ENCODE measurements around the gene MYBPC2. TPM values are rescaled to one million over a fixed set of nuclear protein-coding genes. Genes with fewer than 3 reads are reported as not detected.
"Not testable (repeated sequence)": the region's sequence is repeated elsewhere in the genome, so short reads cannot be mapped to it uniquely, and the experiment has no call there.

The MYBPC2 gene
- total RNA-seq, 1 donor from 2014 or later = not detected

GRCh38 chr19:50387176-50387867, 45.4 kb upstream of the MYBPC2 start:
- H3K79me2 ChIP-seq (ENCODE audit: insufficient read depth, low read length) = peaks cover 33% of the 10 kb centered on the region
- peaks cover 2% of the 10 kb centered on the region for H3K9me3 Mint-ChIP-seq (ENCODE audit: unreplicated experiment)
- no peak overlapping the region for H2AFZ ChIP-seq (ENCODE audit: low read depth, low read length)

DNA sequence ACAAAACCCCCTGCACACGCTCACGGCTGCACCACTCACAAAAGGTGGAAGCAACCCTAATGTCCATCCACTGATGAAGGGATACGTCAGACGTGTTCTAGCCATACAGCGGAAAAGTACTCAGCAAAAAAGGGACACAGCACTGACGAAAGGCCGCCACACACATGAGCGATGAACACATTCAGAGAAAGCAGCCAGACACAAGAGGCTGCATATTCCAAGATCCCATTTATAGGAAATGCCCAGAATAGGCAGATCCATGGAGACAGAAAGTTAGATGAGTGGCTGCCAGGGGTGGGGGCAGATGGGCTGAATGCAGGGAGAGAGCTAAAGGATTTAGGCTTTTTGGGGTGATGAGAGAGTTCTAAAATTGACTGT, 44.8 kb upstream of the MYBPC2 start:
- FAIRE-seq = no peak
- TF ChIP-seq EZH2 (IDR thresholded peaks at IDR 0.05; ENCODE audit: insufficient read depth, low read length) = no peak
- TF ChIP-seq, protein P1, sequence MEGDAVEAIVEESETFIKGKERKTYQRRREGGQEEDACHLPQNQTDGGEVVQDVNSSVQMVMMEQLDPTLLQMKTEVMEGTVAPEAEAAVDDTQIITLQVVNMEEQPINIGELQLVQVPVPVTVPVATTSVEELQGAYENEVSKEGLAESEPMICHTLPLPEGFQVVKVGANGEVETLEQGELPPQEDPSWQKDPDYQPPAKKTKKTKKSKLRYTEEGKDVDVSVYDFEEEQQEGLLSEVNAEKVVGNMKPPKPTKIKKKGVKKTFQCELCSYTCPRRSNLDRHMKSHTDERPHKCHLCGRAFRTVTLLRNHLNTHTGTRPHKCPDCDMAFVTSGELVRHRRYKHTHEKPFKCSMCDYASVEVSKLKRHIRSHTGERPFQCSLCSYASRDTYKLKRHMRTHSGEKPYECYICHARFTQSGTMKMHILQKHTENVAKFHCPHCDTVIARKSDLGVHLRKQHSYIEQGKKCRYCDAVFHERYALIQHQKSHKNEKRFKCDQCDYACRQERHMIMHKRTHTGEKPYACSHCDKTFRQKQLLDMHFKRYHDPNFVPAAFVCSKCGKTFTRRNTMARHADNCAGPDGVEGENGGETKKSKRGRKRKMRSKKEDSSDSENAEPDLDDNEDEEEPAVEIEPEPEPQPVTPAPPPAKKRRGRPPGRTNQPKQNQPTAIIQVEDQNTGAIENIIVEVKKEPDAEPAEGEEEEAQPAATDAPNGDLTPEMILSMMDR (IDR thresholded peaks at IDR 0.05; ENCODE audit: insufficient read depth, low read depth, low read length) = no peak
- no peak overlapping the region for H2AFZ ChIP-seq (ENCODE audit: low read depth, low read length)
- no peak overlapping the region for H3K4me3 ChIP-seq (ENCODE audit: insufficient read depth, low read depth, low read length)
- H3K4me1 ChIP-seq (ENCODE audit: insufficient read depth, low read length) = peaks cover 11% of the 10 kb centered on the region
- H3K4me2 ChIP-seq (ENCODE audit: low read length) = no peak overlapping the region
- Mint-ChIP-seq H3K4me3 (ENCODE audit: unreplicated experiment) (no peak overlapping the region), H3K27me3 (ENCODE audit: low read depth, unreplicated experiment) (no peaks in the 10 kb centered on the region), H3K9me3 (ENCODE audit: unreplicated experiment) (peaks cover 2% of the 10 kb centered on the region), H3K36me3 (ENCODE audit: low read depth, unreplicated experiment) (peaks cover 9% of the 10 kb centered on the region), H3K4me1 (ENCODE audit: low read depth, unreplicated experiment) (peaks cover 6% of the 10 kb centered on the region), H3K27ac (ENCODE audit: unreplicated experiment) (no peak overlapping the region)
- H3K27ac ChIP-seq (ENCODE audit: low read depth, low read length) = no peak overlapping the region
- no peaks in the 10 kb centered on the region for H3K9me3 ChIP-seq (ENCODE audit: insufficient read depth, low read depth, low read length)
- H3K79me2 ChIP-seq (ENCODE audit: insufficient read depth, low read length) = peaks cover 33% of the 10 kb centered on the region
- no peaks in the 10 kb centered on the region for H3K27me3 ChIP-seq (ENCODE audit: insufficient read depth, low read length)
- peaks cover 5% of the 10 kb centered on the region for H3K36me3 ChIP-seq (ENCODE audit: insufficient read depth, low read length)
- DNase-seq (ENCODE audit: low read depth) = no peak
- no peak overlapping the region for H3K9ac ChIP-seq (ENCODE audit: low read length)
- H4K20me1 ChIP-seq (ENCODE audit: insufficient read depth, low read length) = no peaks in the 10 kb centered on the region

More at GRCh38 chr19:50387176-50387867, 45.4 kb upstream of the MYBPC2 start:
- Mint-ChIP-seq H3K27ac (ENCODE audit: unreplicated experiment) (no peak overlapping the region), H3K4me1 (ENCODE audit: low read depth, unreplicated experiment) (peaks cover 6% of the 10 kb centered on the region), H3K4me3 (ENCODE audit: unreplicated experiment) (no peak overlapping the region), H3K27me3 (ENCODE audit: low read depth, unreplicated experiment) (no peaks in the 10 kb centered on the region), H3K36me3 (ENCODE audit: low read depth, unreplicated experiment) (peaks cover 9% of the 10 kb centered on the region)
- no peak overlapping the region for H3K4me3 ChIP-seq (ENCODE audit: insufficient read depth, low read depth, low read length)
- no peak for FAIRE-seq
- no peak overlapping the region for H3K27ac ChIP-seq (ENCODE audit: low read depth, low read length)
- H3K4me1 ChIP-seq (ENCODE audit: insufficient read depth, low read length) = peaks cover 11% of the 10 kb centered on the region
- TF ChIP-seq, protein P1 (IDR thresholded peaks at IDR 0.05; ENCODE audit: insufficient read depth, low read depth, low read length) = no peak
- TF ChIP-seq EZH2 (IDR thresholded peaks at IDR 0.05; ENCODE audit: insufficient read depth, low read length) = no peak
- no peak overlapping the region for H3K4me2 ChIP-seq (ENCODE audit: low read length)
- peaks cover 3% of the 10 kb centered on the region for H3K36me3 ChIP-seq (ENCODE audit: insufficient read depth, low read length)
- no peak overlapping the region for H3K9ac ChIP-seq (ENCODE audit: low read length)
- no peaks in the 10 kb centered on the region for H3K27me3 ChIP-seq (ENCODE audit: insufficient read depth, low read length)
- H4K20me1 ChIP-seq (ENCODE audit: insufficient read depth, low read length) = no peaks in the 10 kb centered on the region
- no peak for DNase-seq (ENCODE audit: low read depth)
- H3K9me3 ChIP-seq (ENCODE audit: insufficient read depth, low read depth, low read length) = no peaks in the 10 kb centered on the region

- H3K9ac ChIP-seq (ENCODE audit: low read length); H3K4me3 Mint-ChIP-seq (ENCODE audit: unreplicated experiment); H3K27me3 Mint-ChIP-seq (ENCODE audit: low read depth, unreplicated experiment); H3K27me3 ChIP-seq (ENCODE audit: insufficient read depth, low read length); H3K4me1 Mint-ChIP-seq (ENCODE audit: low read depth, unreplicated experiment); H3K27ac ChIP-seq (ENCODE audit: low read depth, low read length); DNase-seq (ENCODE audit: low read depth); H3K9me3 Mint-ChIP-seq (ENCODE audit: unreplicated experiment); H3K27ac Mint-ChIP-seq (ENCODE audit: unreplicated experiment); H3K9me3 ChIP-seq (ENCODE audit: insufficient read depth, low read depth, low read length); FAIRE-seq; H3K4me3 ChIP-seq (ENCODE audit: insufficient read depth, low read depth, low read length); H3K4me1 ChIP-seq (ENCODE audit: insufficient read depth, low read length); H4K20me1 ChIP-seq (ENCODE audit: insufficient read depth, low read length); H3K4me2 ChIP-seq (ENCODE audit: low read length); H3K36me3 ChIP-seq (ENCODE audit: insufficient read depth, low read length); H3K36me3 Mint-ChIP-seq (ENCODE audit: low read depth, unreplicated experiment); H2AFZ ChIP-seq (ENCODE audit: low read depth, low read length): not testable (repeated sequence)
- H3K79me2 ChIP-seq (ENCODE audit: insufficient read depth, low read length) = peaks cover 30% of the 10 kb centered on the region
Observed at GRCh38 chr19:50390295-50390694, 42.4 kb upstream of the MYBPC2 start.

- not testable (repeated sequence) for H2AFZ ChIP-seq (ENCODE audit: low read depth, low read length); H3K27ac ChIP-seq (ENCODE audit: low read depth, low read length); H3K36me3 ChIP-seq (ENCODE audit: insufficient read depth, low read length); H3K9me3 Mint-ChIP-seq (ENCODE audit: unreplicated experiment); H3K4me2 ChIP-seq (ENCODE audit: low read length); H3K9ac ChIP-seq (ENCODE audit: low read length); H3K4me1 Mint-ChIP-seq (ENCODE audit: low read depth, unreplicated experiment); H3K9me3 ChIP-seq (ENCODE audit: insufficient read depth, low read depth, low read length); H3K27me3 Mint-ChIP-seq (ENCODE audit: low read depth, unreplicated experiment); H3K4me3 ChIP-seq (ENCODE audit: insufficient read depth, low read depth, low read length); H4K20me1 ChIP-seq (ENCODE audit: insufficient read depth, low read length); DNase-seq (ENCODE audit: low read depth); H3K36me3 Mint-ChIP-seq (ENCODE audit: low read depth, unreplicated experiment); H3K27me3 ChIP-seq (ENCODE audit: insufficient read depth, low read length); H3K4me3 Mint-ChIP-seq (ENCODE audit: unreplicated experiment); H3K4me1 ChIP-seq (ENCODE audit: insufficient read depth, low read length); H3K27ac Mint-ChIP-seq (ENCODE audit: unreplicated experiment); FAIRE-seq
- H3K79me2 ChIP-seq (ENCODE audit: insufficient read depth, low read length) = peaks cover 23% of the 10 kb centered on the region
Observed at GRCh38 chr19:50390952-50391351, 41.7 kb upstream of the MYBPC2 start.
